Measurements from ENCODE around the gene COL28A1.

COL28A1 gene

GRCh38 chr7:7323921-7324320 is 211.8 kb downstream of the COL28A1 start:
- no peak for DNase-seq

- DNase-seq: no peak
Measured at GRCh38 chr7:7323352-7323751, 212.3 kb downstream of the COL28A1 start.

- DNase-seq: no peak
Measured at GRCh38 chr7:7321681-7322080, 214.0 kb downstream of the COL28A1 start.

- no peak for DNase-seq
Measured at GRCh38 chr7:7318601-7319000, 217.1 kb downstream of the COL28A1 start.

GRCh38 chr7:7317850-7318249 is 217.8 kb downstream of the COL28A1 start:
- DNase-seq: no peak

GRCh38 chr7:7315851-7316250 is 219.8 kb downstream of the COL28A1 start:
- no peak for DNase-seq

- no peak for DNase-seq
Measured at GRCh38 chr7:7312323-7312722, 223.3 kb downstream of the COL28A1 start.

- DNase-seq: no peak
Measured at GRCh38 chr7:7311001-7311400, 224.7 kb downstream of the COL28A1 start.

GRCh38 chr7:7309203-7309602 is 226.5 kb downstream of the COL28A1 start:
- DNase-seq: no peak

Data from effector CD8-positive, alpha-beta T cell (primary cell).